Spleen (tissue), 3 donors: ENCODE results near the gene PCBP3.

Experiments
- POLR2A ChIP-seq, 3 donors: fragments of 450-650 bp; IDR thresholded peaks; one replicate each; pipeline ENCODE4 v1.5.1; 2017; ENCODE audit warnings: antibody characterized with exemption in 3 of 3, mild to moderate bottlenecking in 1 of 3
- POLR2AphosphoS5 ChIP-seq, 3 donors: sonication (generic); formaldehyde crosslinking; IDR thresholded peaks; one replicate each; pipeline ENCODE4 v1.5.1; 2017; ENCODE audit warnings: antibody characterized with exemption in 3 of 3

DNA sequence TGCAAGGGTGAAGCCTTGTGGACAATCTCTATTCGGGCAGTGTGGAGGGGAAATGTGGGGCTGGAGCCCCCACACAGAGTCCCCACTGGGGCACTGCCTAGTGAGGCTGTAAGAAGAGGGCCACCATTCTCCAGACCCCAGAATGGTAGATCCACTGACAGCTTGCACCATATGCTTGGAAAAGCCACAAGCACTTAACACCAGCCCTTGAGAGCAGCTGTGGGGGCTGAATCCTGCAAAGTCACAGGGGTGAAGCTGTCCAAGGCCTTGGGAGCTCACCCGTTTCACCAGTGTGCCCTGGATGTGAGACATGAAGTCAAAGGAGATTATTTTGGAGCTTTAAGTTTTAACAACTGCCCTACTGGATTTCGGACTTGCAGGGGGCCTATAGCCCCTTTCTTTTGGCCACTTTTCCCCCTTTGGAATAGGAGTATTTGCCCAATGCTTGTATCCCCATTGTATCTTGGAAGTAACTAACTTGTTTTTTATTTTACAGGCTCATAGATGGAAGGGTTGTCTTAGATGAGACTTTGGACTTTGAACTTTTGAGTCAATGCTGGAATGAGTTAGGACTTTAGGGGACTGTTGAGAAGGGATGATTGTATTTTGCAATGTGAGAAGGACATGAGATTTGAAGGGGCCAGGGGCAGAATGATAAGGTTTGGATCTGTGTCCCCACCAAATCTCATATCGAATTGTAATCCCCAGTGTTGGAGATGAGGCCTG, 321.7 kb downstream of the PCBP3 start:
- TF ChIP-seq POLR2A (IDR thresholded peaks at IDR 0.05) (no peak), POLR2AphosphoS5 (IDR thresholded peaks at IDR 0.05) (no peak)
